Measurements from ENCODE around the gene MIEF1. TPM values are rescaled to one million over a fixed set of nuclear protein-coding genes. Genes with fewer than 3 reads are reported as not detected.

Gene MIEF1
- total RNA-seq, 1 experiment from 2014 or later: 22.9 TPM

GRCh38 chr22:39565414-39565944 lies 63.4 kb downstream of the MIEF1 start:
- H3K36me3 ChIP-seq: no peaks in the 10 kb centered on the region
- H3K4me3 ChIP-seq: no peak overlapping the region
- H3K9me3 ChIP-seq (replicated peaks): no peaks in the 10 kb centered on the region
- peaks cover 3% of the 10 kb centered on the region; the same call in 1 of the 2 replicates for H3K27me3 ChIP-seq (replicated peaks)
- H3K27ac ChIP-seq: no peak overlapping the region
- DNase-seq (ENCODE audit: low read depth in 1 of 2, low spot score in 2 of 2): no peak
- no peaks in the 10 kb centered on the region for H3K4me1 ChIP-seq (replicated peaks)

GRCh38 chr22:39567135-39567946 lies 65.3 kb downstream of the MIEF1 start:
- Histone ChIP-seq H3K36me3 (no peaks in the 10 kb centered on the region), H3K4me1 (replicated peaks) (no peaks in the 10 kb centered on the region), H3K4me3 (no peak overlapping the region), H3K9me3 (replicated peaks) (no peaks in the 10 kb centered on the region), H3K27me3 (replicated peaks) (peaks cover 3% of the 10 kb centered on the region; the same call in 1 of the 2 replicates), H3K27ac (no peak overlapping the region)
- DNase-seq (ENCODE audit: low read depth in 1 of 2, low spot score in 2 of 2): no peak

Other genes starting within 250 kb of the MIEF1 start
- 1,074 and 1,435 TPM in 2 replicates for gene RPL3, start 182.7 kb upstream of the MIEF1 start, total RNA-seq (2014; rRNA removed; shearing (Covaris generic))
- gene SYNGR1, start 152.3 kb upstream of the MIEF1 start, total RNA-seq (2014; rRNA removed; shearing (Covaris generic)): 8.4 and 18.6 TPM in 2 replicates
- gene TAB1, start 102.5 kb upstream of the MIEF1 start, total RNA-seq (2014; rRNA removed; shearing (Covaris generic)): 9.7 and 33.3 TPM in 2 replicates
- gene MGAT3, start 45.3 kb upstream of the MIEF1 start, total RNA-seq (2014; rRNA removed; shearing (Covaris generic)): 3.9 and 4.3 TPM in 2 replicates
- 225 and 281 TPM in 2 replicates for gene ATF4, start 18.3 kb downstream of the MIEF1 start, total RNA-seq (2014; rRNA removed; shearing (Covaris generic))
- gene RPS19BP1, start 30.5 kb downstream of the MIEF1 start, total RNA-seq (2014; rRNA removed; shearing (Covaris generic)): 177 and 263 TPM in 2 replicates
- 0.03 TPM in 1 of 2 replicates, not detected in the other for gene CACNA1I, start 68.5 kb downstream of the MIEF1 start, total RNA-seq (2014; rRNA removed; shearing (Covaris generic))